HG03442 (cell line): ENCODE measurements around the gene NTN4.
"Not testable (repeated sequence)": the region's sequence is repeated elsewhere in the genome, so short reads cannot be mapped to it uniquely, and the experiment has no call there.

Experiments
- ATAC-seq: cut with Tn5 transposase; IDR thresholded peaks from one replicate; pipeline ENCODE4 v1.9.1; 2021; ENCODE audit warnings: mild to moderate bottlenecking, moderate library complexity; ENCODE audit not compliant: unreplicated experiment

NTN4 gene

GRCh38 chr12:95715177-95715576 is 75.4 kb downstream of the NTN4 start:
- no peak for ATAC-seq

GRCh38 chr12:95712269-95712668 is 78.3 kb downstream of the NTN4 start:
- no peak for ATAC-seq

- no peak for ATAC-seq
Observed at GRCh38 chr12:95710386-95710785, 80.2 kb downstream of the NTN4 start.

GRCh38 chr12:95709152-95709551 is 81.4 kb downstream of the NTN4 start:
- ATAC-seq = no peak

- ATAC-seq = no peak
Observed at GRCh38 chr12:95705143-95705542, 85.4 kb downstream of the NTN4 start.

GRCh38 chr12:95703986-95704385 is 86.6 kb downstream of the NTN4 start:
- no peak for ATAC-seq

- ATAC-seq = no peak
Observed at GRCh38 chr12:95701722-95702418, 88.7 kb downstream of the NTN4 start.

GRCh38 chr12:95701275-95701674 is 89.3 kb downstream of the NTN4 start:
- no peak for ATAC-seq

GRCh38 chr12:95700316-95700785 is 90.2 kb downstream of the NTN4 start:
- peak; percentile 98 for ATAC-seq

GRCh38 chr12:95699579-95699978 is 91.0 kb downstream of the NTN4 start:
- ATAC-seq = no peak

GRCh38 chr12:95694136-95694535 is 96.4 kb downstream of the NTN4 start:
- ATAC-seq = no peak

GRCh38 chr12:95693689-95694088 is 96.9 kb downstream of the NTN4 start:
- ATAC-seq = no peak

- no peak for ATAC-seq
Observed at GRCh38 chr12:95690861-95691635, 99.5 kb downstream of the NTN4 start.

- no peak for ATAC-seq
Observed at GRCh38 chr12:95687937-95688336, 102.6 kb downstream of the NTN4 start.

GRCh38 chr12:95683418-95683817 is 107.1 kb downstream of the NTN4 start:
- no peak for ATAC-seq

- no peak for ATAC-seq
Observed at GRCh38 chr12:95681210-95681765, 109.3 kb downstream of the NTN4 start.

GRCh38 chr12:95678684-95679083 is 111.9 kb downstream of the NTN4 start:
- ATAC-seq = no peak

- ATAC-seq = not testable (repeated sequence)
Observed at GRCh38 chr12:95677782-95678181, 112.8 kb downstream of the NTN4 start.

GRCh38 chr12:95674631-95675030 is 115.9 kb downstream of the NTN4 start:
- no peak for ATAC-seq

GRCh38 chr12:95674163-95674562 is 116.4 kb downstream of the NTN4 start:
- ATAC-seq = no peak

GRCh38 chr12:95673576-95673975 is 117.0 kb downstream of the NTN4 start:
- no peak for ATAC-seq

- no peak for ATAC-seq
Observed at GRCh38 chr12:95672166-95672565, 118.4 kb downstream of the NTN4 start.
